Transverse colon (tissue), 4 donors: Measurements from ENCODE around the gene AKAP6. TPM values are rescaled to one million over a fixed set of nuclear protein-coding genes. Genes with fewer than 3 reads are reported as not detected.
A peak's percentile ranks its signal among the peaks of the same experiment; 100 is the strongest.

ENCODE experiments used
- DNase-seq: peaks from one replicate; pipeline ENCODE4 v3.0.0-alpha.2; 2019
- H3K27ac ChIP-seq, 4 donors: fragments of 200-600 bp; sonication (generic); 2 replicates each; pipeline ENCODE4 v1.5.1; 2016 to 2018; ENCODE audit warnings: inconsistent platforms in 4 of 4
- H3K27me3 ChIP-seq: fragments of 200-600 bp; sonication (generic); 2 replicates; pipeline ENCODE4 v1.5.1; 2017; ENCODE audit warnings: inconsistent platforms
- H3K36me3 ChIP-seq, 4 donors: fragments of 200-600 bp; sonication (generic); 2 replicates each; pipeline ENCODE4 v1.5.1; 2017 to 2019; ENCODE audit warnings: inconsistent platforms in 4 of 4
- H3K4me1 ChIP-seq, 4 donors: fragments of 200-600 bp; sonication (generic); 2 replicates each; pipeline ENCODE4 v1.5.1; 2017 to 2020; ENCODE audit warnings: inconsistent platforms in 4 of 4
- H3K4me3 ChIP-seq, 4 donors: fragments of 200-600 bp; sonication (generic); 1 replicate in 1 of 4; 2 replicates in 3 of 4; pipeline versions ENCODE4 v1.5.1 to v1.6.1; 2017 to 2019; ENCODE audit warnings: inconsistent platforms in 4 of 4
- H3K9me3 ChIP-seq, 2 donors: fragments of 200-600 bp; sonication (generic); 2 replicates each; pipeline ENCODE4 v1.5.1; 2017 to 2019; ENCODE audit warnings: inconsistent platforms in 2 of 2
- CTCF ChIP-seq, 5 experiments: fragments of 200-600 bp in 3 of 5; fragments of 450-650 bp in 2 of 5; sonication (generic) in 3 of 5; IDR thresholded peaks; 1 replicate in 2 of 5; 2 replicates in 3 of 5; pipeline ENCODE4 v1.5.1; 2016 to 2017; ENCODE audit warnings: antibody characterized with exemption in 5 of 5, inconsistent platforms in 3 of 5, mild to moderate bottlenecking in 2 of 5, moderate library complexity in 1 of 5
- EP300 ChIP-seq: sonication (generic); formaldehyde crosslinking; IDR thresholded peaks from one replicate; pipeline ENCODE4 v1.6.1; 2017; ENCODE audit warnings: antibody characterized with exemption, low read depth
- POLR2A ChIP-seq: fragments of 450-650 bp; IDR thresholded peaks from one replicate; pipeline ENCODE4 v1.6.1; 2016; ENCODE audit warnings: antibody characterized with exemption, mild to moderate bottlenecking, moderate library complexity
- POLR2AphosphoS5 ChIP-seq, 3 donors: sonication (generic); formaldehyde crosslinking; IDR thresholded peaks; one replicate each; pipeline ENCODE4 v1.6.1; 2016; ENCODE audit warnings: antibody characterized with exemption in 3 of 3
- WGBS, 2 donors: methylation state at CpG; one replicate each; pipeline ENCODE4 v1.1.5; 2018; ENCODE audit warnings: low coverage in 1 of 2; 5-methylcytosine and 5-hydroxymethylcytosine counted together
- in situ Hi-C, 4 donors: fragments of 200-750 bp; cut with MboI; loops; one replicate each; pipeline versions ENCODE4 v1.15.0 to v1.15.1; 2017; ENCODE audit warnings: low sequenced_read_pairs in 3 of 4, low pct_ligation_motif_present in 1 of 4, low pct_unique_long_range_greater_than_20kb in 1 of 4
- intact Hi-C: fragments of 100-400 bp; cut with DNase I; formaldehyde crosslinking; loops from one replicate; pipeline ENCODE4 v1.15.1; 2023; ENCODE audit warnings: low total_unique reads
- total RNA-seq, 4 donors: library from RNA; depleted of rRNA; stranded (reverse); fragments of >200 nt; gene quantifications; one replicate each; pipeline ENCODE4 v1.1.0, GENCODE V29; 2016

AKAP6 gene
- total RNA-seq, 4 donors from 2014 or later = 6.3 to 16.7 (median 9.7) TPM

DNA sequence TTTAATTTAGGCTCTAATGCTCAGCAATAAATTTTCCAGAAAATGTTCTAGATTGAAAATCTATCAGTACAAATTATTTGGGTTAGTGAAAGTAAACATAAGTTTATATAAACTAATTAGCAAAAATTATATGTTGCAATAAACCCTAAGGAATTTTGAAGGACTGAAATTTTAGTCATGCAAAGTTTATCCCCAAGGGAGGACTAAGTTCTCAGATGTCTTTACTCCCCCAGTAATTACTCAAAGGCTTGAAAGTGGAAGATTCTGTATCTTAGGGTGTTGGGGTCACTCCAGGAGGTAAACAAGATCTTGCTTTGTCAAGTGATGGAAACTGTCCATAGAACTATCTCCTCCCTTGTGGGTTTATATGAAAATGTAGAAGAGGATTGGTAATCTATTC lies 183.7 kb downstream of the AKAP6 start:
- in situ Hi-C loops (no loop called here), intact Hi-C loops (no loop called here)
- TF ChIP-seq POLR2A (no peak), POLR2AphosphoS5 (IDR thresholded peaks at IDR 0.05) (no peak), CTCF (IDR thresholded peaks at IDR 0.05) (no peak), EP300 (no peak)
- H3K27me3 ChIP-seq = no peaks in the 10 kb centered on the region
- H3K4me1 ChIP-seq = peaks cover 0 to 12% (median 0%) of the 10 kb centered on the region in 4 donors
- H3K9me3 ChIP-seq = no peaks in the 10 kb centered on the region
- DNase-seq = no peak
- no peaks in the 10 kb centered on the region for H3K36me3 ChIP-seq
- H3K4me3 ChIP-seq = no peak overlapping the region
- no peak overlapping the region for H3K27ac ChIP-seq

GRCh38 chr14:32513571-32514009 lies 184.5 kb downstream of the AKAP6 start:
- H3K27ac ChIP-seq = no peak overlapping the region
- no peaks in the 10 kb centered on the region for H3K9me3 ChIP-seq
- no peak for DNase-seq
- in situ Hi-C loops = no loop called here
- TF ChIP-seq EP300 (no peak), POLR2A (no peak), POLR2AphosphoS5 (IDR thresholded peaks at IDR 0.05) (no peak), CTCF (IDR thresholded peaks at IDR 0.05) (peak; percentile 23 to 52 (median 43))
- H3K36me3 ChIP-seq = no peaks in the 10 kb centered on the region
- H3K4me3 ChIP-seq = no peak overlapping the region
- WGBS, 2 donors = 57 to 70% methylated on average over 1 of the region's 1 CpG
- no peaks in the 10 kb centered on the region for H3K27me3 ChIP-seq
- intact Hi-C loops = no loop called here
- peaks cover 0 to 12% (median 0%) of the 10 kb centered on the region in 4 donors for H3K4me1 ChIP-seq

DNA sequence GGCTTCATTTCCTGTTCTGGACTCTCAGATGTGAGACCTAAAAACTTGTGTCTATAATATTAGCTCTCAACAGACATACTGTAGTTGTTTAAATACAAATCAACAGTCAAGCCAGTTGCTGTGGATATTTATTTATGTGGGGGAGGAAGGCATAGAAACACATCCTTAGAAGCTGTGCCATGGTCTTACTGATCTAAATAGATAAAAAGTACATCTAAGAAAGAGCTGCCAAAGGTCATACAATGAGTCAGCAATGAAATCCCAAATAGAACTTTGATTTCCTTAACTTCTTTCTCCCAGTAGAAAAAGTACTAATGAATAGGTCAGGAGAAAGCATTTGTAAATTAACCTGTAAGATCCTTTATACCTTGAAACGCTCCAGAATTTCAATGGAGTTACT lies 185.1 kb downstream of the AKAP6 start:
- no peaks in the 10 kb centered on the region for H3K27me3 ChIP-seq
- no peak for TF ChIP-seq POLR2A
- TF ChIP-seq EP300 = no peak
- no peak for TF ChIP-seq POLR2AphosphoS5 (IDR thresholded peaks at IDR 0.05)
- TF ChIP-seq CTCF (IDR thresholded peaks at IDR 0.05) = no peak
- H3K9me3 ChIP-seq = no peaks in the 10 kb centered on the region
- H3K4me1 ChIP-seq = peaks cover 0 to 12% (median 0%) of the 10 kb centered on the region in 4 donors
- WGBS, 2 donors = 30 to 64% methylated on average over 1 of the region's 1 CpG
- H3K4me3 ChIP-seq = no peak overlapping the region
- no peak for DNase-seq
- in situ Hi-C loops (no loop called here), intact Hi-C loops (no loop called here)
- no peaks in the 10 kb centered on the region for H3K36me3 ChIP-seq
- H3K27ac ChIP-seq = no peak overlapping the region

DNA sequence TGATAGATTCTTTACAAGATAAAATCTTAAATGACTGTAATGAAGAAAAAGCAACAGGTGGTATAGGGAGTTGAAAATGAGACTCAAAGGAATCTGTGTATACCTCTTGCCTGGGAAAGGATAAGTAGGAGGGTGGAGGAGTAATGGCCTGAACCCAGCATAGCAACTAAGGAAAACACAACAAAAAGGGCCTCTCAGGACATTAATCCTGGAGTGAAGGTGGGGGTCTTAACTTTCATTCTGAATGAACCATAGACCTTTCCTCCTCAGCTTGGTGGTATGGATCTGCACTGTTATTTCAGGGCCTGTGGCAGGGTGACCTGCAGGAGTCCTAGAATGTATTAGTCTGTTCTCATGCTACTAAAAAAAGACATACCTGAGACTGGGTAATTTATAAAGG lies 185.6 kb downstream of the AKAP6 start:
- TF ChIP-seq CTCF (IDR thresholded peaks at IDR 0.05) (no peak), POLR2A (no peak), POLR2AphosphoS5 (IDR thresholded peaks at IDR 0.05) (no peak), EP300 (no peak)
- in situ Hi-C loops (no loop called here), intact Hi-C loops (no loop called here)
- H3K4me3 ChIP-seq = no peak overlapping the region
- H3K9me3 ChIP-seq = no peaks in the 10 kb centered on the region
- H3K27me3 ChIP-seq = no peaks in the 10 kb centered on the region
- no peaks in the 10 kb centered on the region for H3K36me3 ChIP-seq
- peaks cover 0 to 12% (median 0%) of the 10 kb centered on the region in 4 donors for H3K4me1 ChIP-seq
- no peak for DNase-seq
- H3K27ac ChIP-seq = no peak overlapping the region
